Kidney (tissue), 14 donors: ENCODE measurements around the gene BLCAP. TPM values are rescaled to one million over a fixed set of nuclear protein-coding genes. Genes with fewer than 3 reads are reported as not detected.

ENCODE experiments used
- DNase-seq, 5 donors: peaks; one replicate each; pipeline ENCODE4 v3.0.0-alpha.2; 2013 to 2020
- FAIRE-seq: peaks from 2 replicates; lab custom pipeline; 2012; peaks lifted over from hg19 to GRCh38; lab: Jason Lieb, UNC
- H3K27ac ChIP-seq, 2 donors: one replicate each; pipeline ENCODE4 v1.7.0; 2013; ENCODE audit warnings: low read depth in 2 of 2, low read length in 2 of 2, inconsistent platforms in 1 of 2
- H3K27me3 ChIP-seq: one replicate; pipeline ENCODE4 v1.7.1; 2013; ENCODE audit warnings: low read length, inconsistent platforms; ENCODE audit not compliant: control insufficient read depth, insufficient read depth
- H3K36me3 ChIP-seq, 3 donors: one replicate each; pipeline versions ENCODE4 v1.7.0 to v1.7.1; 2013; ENCODE audit warnings: low read length in 3 of 3, control low read depth in 1 of 3, inconsistent platforms in 1 of 3; ENCODE audit not compliant: insufficient read depth in 3 of 3, control insufficient read depth in 2 of 3
- H3K4me1 ChIP-seq, 3 donors: one replicate each; pipeline versions ENCODE4 v1.7.0 to v1.7.1; 2013; ENCODE audit warnings: low read length in 3 of 3, inconsistent platforms in 1 of 3, low read depth in 1 of 3; ENCODE audit not compliant: control insufficient read depth in 2 of 3, insufficient read depth in 2 of 3
- H3K4me3 ChIP-seq, 3 donors: one replicate each; pipeline versions ENCODE4 v1.7.0 to v1.8.1; 2013; ENCODE audit warnings: low read length in 3 of 3, control low read depth in 1 of 3, inconsistent platforms in 1 of 3
- H3K9ac ChIP-seq, 3 donors: one replicate each; pipeline versions ENCODE4 v1.7.0 to v1.7.1; 2013; ENCODE audit warnings: low read length in 3 of 3, control low read depth in 1 of 3, inconsistent platforms in 1 of 3
- H3K9me3 ChIP-seq, 3 donors: one replicate each; pipeline versions ENCODE4 v1.7.0 to v1.7.1; 2013; ENCODE audit warnings: low read length in 3 of 3, control low read depth in 1 of 3, inconsistent platforms in 1 of 3; ENCODE audit not compliant: control insufficient read depth in 2 of 3, insufficient read depth in 1 of 3
- intact Hi-C: fragments of 100-400 bp; cut with DNase I; formaldehyde crosslinking; loops from one replicate; pipeline ENCODE4 v1.11.1; 2022
- polyA plus RNA-seq: library from polyadenylated mRNA; stranded (reverse); fragments of 350-450 nt; fragmentation: Illumina TruSeq; extraction: RNeasy Lipid Tissue Mini Kit (QIAGEN cat#74804); gene quantifications from one replicate; pipeline ENCODE4 v1.2.3, GENCODE V29; 2014; ENCODE audit warnings: low read depth, low replicate concordance; ENCODE audit not compliant: insufficient read depth
- total RNA-seq: library from RNA; stranded (reverse); fragmentation: NEBNext Ultra II Directional; extraction: Animal tissue kit (Norgen Biotek cat#: 25700); gene quantifications from one replicate; pipeline ENCODE4 v1.2.1, GENCODE V29; 2021
- TF ChIP-seq, protein P1 (sequence below): IDR thresholded peaks from 3 replicates; pipeline ENCODE4 v1.5.1; 2012; ENCODE audit warnings: mild to moderate bottlenecking, moderate library complexity, borderline replicate concordance; ENCODE audit not compliant: insufficient read depth; ENCODE audit errors: extremely low read depth
- donor health status: control.
- donor health status: control.
- donor health status: control.
- donor health status: control.
- donor health status: control.
- donor health status: DM: yes; HTN: yes; CAD: no.
- donor health status: Normal renal cell carcinoma (clear cell type).

BLCAP gene
- total and polyA plus RNA-seq, 2 donors from 2014 or later: 76.1 to 106 TPM

DNA sequence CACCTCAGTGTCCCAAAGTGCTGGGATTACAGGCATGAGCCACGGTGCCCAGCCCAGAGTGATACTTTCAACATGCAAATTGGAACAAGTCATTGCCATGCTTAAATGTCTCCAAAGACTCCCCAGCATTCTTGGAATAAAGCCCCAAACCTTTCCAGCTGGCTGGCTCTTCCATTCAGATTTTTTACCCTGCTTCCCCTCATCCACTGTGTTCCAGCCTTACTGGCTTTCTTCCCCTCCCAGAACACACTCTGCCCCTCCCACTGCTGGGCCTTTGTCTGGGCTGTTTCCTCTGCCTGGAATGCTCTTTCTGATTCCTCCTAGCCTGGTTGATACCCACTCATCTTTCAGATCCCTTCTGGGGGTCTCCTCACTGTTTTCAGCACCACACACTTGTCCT lies 46.8 kb downstream of the BLCAP start:
- no peak for FAIRE-seq
- no peak overlapping the region for H3K4me3 ChIP-seq
- TF ChIP-seq, protein P1, sequence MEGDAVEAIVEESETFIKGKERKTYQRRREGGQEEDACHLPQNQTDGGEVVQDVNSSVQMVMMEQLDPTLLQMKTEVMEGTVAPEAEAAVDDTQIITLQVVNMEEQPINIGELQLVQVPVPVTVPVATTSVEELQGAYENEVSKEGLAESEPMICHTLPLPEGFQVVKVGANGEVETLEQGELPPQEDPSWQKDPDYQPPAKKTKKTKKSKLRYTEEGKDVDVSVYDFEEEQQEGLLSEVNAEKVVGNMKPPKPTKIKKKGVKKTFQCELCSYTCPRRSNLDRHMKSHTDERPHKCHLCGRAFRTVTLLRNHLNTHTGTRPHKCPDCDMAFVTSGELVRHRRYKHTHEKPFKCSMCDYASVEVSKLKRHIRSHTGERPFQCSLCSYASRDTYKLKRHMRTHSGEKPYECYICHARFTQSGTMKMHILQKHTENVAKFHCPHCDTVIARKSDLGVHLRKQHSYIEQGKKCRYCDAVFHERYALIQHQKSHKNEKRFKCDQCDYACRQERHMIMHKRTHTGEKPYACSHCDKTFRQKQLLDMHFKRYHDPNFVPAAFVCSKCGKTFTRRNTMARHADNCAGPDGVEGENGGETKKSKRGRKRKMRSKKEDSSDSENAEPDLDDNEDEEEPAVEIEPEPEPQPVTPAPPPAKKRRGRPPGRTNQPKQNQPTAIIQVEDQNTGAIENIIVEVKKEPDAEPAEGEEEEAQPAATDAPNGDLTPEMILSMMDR: no peak

DNA sequence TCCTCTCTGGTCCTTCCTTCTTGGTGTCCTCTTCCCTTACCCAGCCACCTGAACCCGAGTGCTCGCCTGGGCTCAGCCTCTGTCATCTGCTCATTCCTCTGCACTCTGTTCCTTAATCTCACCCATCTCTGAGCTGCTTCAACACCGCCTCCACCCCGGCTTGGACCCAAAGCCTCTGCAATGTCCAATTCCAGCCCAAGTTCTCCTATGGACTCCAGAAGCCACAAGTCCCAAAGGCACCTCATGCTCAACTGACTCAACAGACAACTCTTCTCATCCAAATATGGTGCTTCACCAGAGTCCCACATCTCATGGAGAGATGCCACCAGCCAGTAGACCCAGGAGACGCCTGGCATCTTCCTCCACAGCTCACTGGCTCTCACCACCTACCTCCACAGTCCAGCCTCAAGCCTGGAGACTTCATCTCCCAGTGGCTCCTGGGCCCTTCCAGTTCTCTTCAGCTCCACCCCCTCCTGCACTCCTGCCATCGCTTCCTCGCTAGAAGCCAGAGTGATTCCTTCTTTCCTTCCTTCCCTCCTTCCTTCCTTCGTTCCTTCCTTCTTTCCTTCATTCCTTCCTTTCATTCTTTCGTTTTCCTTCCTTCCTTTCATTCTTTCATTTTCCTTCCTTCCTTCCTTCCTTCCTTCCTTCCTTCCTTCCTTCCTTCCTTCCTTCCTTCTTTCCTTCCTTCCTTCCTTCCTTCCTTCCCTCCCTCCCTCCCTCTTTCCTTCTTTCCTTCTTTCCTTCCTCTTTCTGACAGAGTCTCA lies 47.6 kb downstream of the BLCAP start:
- H3K9me3 ChIP-seq: no peaks in the 10 kb centered on the region
- no peak overlapping the region for H3K27ac ChIP-seq
- H3K27me3 ChIP-seq: no peaks in the 10 kb centered on the region
- FAIRE-seq: no peak
- TF ChIP-seq, protein P1: no peak
- peaks cover 0 to 2% (median 0%) of the 10 kb centered on the region in 3 donors for H3K4me1 ChIP-seq
- intact Hi-C loops: no loop called here
- no peaks in the 10 kb centered on the region for H3K36me3 ChIP-seq
- no peak overlapping the region for H3K4me3 ChIP-seq
- DNase-seq: no peak
- no peak overlapping the region for H3K9ac ChIP-seq

More for the DNA sequence above, 46.8 kb downstream of the BLCAP start:
- intact Hi-C loops: no loop called here
- Histone ChIP-seq H3K27me3 (no peaks in the 10 kb centered on the region), H3K4me1 (no peaks in the 10 kb centered on the region), H3K9ac (no peak overlapping the region), H3K36me3 (no peaks in the 10 kb centered on the region), H3K9me3 (no peaks in the 10 kb centered on the region), H3K27ac (no peak overlapping the region)
- no peak for DNase-seq

DNA sequence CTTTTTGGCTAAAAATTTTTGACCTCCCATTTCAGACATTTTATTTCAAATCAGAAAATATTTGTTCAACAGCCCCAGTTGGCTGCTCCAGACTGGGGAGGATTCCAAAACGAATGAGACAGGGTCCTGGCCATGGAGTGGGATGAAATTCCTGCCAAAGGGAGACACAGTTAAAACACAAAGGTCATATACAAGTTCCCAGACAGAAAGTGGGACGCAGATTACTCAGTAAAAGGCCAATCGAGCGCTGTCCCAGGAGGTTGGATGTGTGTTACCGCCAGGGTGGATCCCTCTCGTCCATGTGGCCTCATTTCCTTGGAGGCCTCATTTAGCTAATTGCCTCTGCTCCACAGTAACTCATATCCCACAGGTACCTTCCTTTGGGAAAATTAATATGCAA lies 48.4 kb downstream of the BLCAP start:
- FAIRE-seq: no peak
- TF ChIP-seq, protein P1: no peak

More for the DNA sequence above, 48.4 kb downstream of the BLCAP start:
- intact Hi-C loops: no loop called here
- Histone ChIP-seq H3K9ac (no peak overlapping the region), H3K27me3 (no peaks in the 10 kb centered on the region), H3K27ac (no peak overlapping the region), H3K9me3 (no peaks in the 10 kb centered on the region), H3K4me3 (no peak overlapping the region), H3K36me3 (no peaks in the 10 kb centered on the region), H3K4me1 (peaks cover 0 to 2% (median 0%) of the 10 kb centered on the region in 3 donors)
- DNase-seq: no peak
